GM12878 (cell line): Measurements from ENCODE around the gene CHD9. TPM values are rescaled to one million over a fixed set of nuclear protein-coding genes. Genes with fewer than 3 reads are reported as not detected.
A peak's percentile ranks its signal among the peaks of the same experiment; 100 is the strongest.

Experiments
- ATAC-seq: fragments of 200-7000 bp; cut with Tn5 transposase; 3 replicates; pipeline ENCODE4 v1.9.1; 2020; ENCODE audit warnings: mild to moderate bottlenecking, moderate library complexity
- BruUV-seq: library from RNA; stranded (reverse); fragments of 400-500 nt; replicated peaks from 2 replicates; lab custom pipeline; 2021; lab: Mats Ljungman, UMichigan
- CTCF ChIA-PET: fragments of 300-600 bp; sonication (Branson Sonifier 250); formaldehyde crosslinking; extraction: SDS; loops from one replicate; lab custom pipeline; 2021; ENCODE audit warnings: inconsistent platforms; lab: Yijun Ruan, JAX
- POLR2A ChIA-PET: fragments of 350-600 bp; formaldehyde crosslinking; extraction: SDS; loops from one replicate; lab custom pipeline; 2021; ENCODE audit warnings: inconsistent platforms; lab: Charles Lee
- RAD21 ChIA-PET: fragments of 300-600 bp; sonication (Branson Sonifier 250); formaldehyde crosslinking; loops from one replicate; lab custom pipeline; 2023; ENCODE audit warnings: antibody characterized with exemption; ENCODE audit not compliant: unreplicated experiment; lab: Charles Lee
- SMC1A ChIA-PET: fragments of 300-600 bp; sonication (Branson Sonifier 250); formaldehyde crosslinking; loops from one replicate; lab custom pipeline; 2023; ENCODE audit not compliant: unreplicated experiment, uncharacterized antibody; lab: Charles Lee
- DNase-seq: peaks from one replicate; pipeline ENCODE4 v3.0.0-alpha.2; 2011; ENCODE audit warnings: low read depth, low spot score
- FAIRE-seq: peaks from 3 replicates; lab custom pipeline; 2011; peaks lifted over from hg19 to GRCh38; lab: Jason Lieb, UNC
- H2AFZ ChIP-seq: 2 replicates; pipeline ENCODE4 v1.6.0; 2011; ENCODE audit warnings: low read depth, low read length, control low read depth; ENCODE audit not compliant: control insufficient read depth
- H3K27ac ChIP-seq: 2 replicates; pipeline ENCODE4 v1.5.1; 2011; ENCODE audit warnings: control low read depth; ENCODE audit not compliant: control insufficient read depth, insufficient read depth
- H3K27me3 ChIP-seq, 2 experiments: replicated peaks in 1 of 2; 2 replicates each; pipeline versions ENCODE4 v1.6.0 to v1.6.1; 2011; ENCODE audit warnings: low read length in 1 of 2; ENCODE audit not compliant: control insufficient read depth in 2 of 2, insufficient read depth in 2 of 2
- H3K36me3 ChIP-seq, 2 experiments: 2 replicates each; pipeline ENCODE4 v1.5.1; 2011; ENCODE audit warnings: low read length in 1 of 2; ENCODE audit not compliant: control insufficient read depth in 2 of 2, insufficient read depth in 2 of 2
- H3K4me1 ChIP-seq: 2 replicates; pipeline ENCODE4 v1.6.1; 2011; ENCODE audit warnings: mild to moderate bottlenecking, low read length, moderate library complexity, mixed read lengths; ENCODE audit not compliant: control insufficient read depth, insufficient read depth
- H3K4me2 ChIP-seq: 2 replicates; pipeline ENCODE4 v1.6.0; 2011; ENCODE audit warnings: control low read depth; ENCODE audit not compliant: control insufficient read depth, insufficient read depth
- H3K4me3 ChIP-seq: fragments of 200-600 bp; sonication (generic); 2 replicates; pipeline ENCODE4 v1.5.1; 2016
- H3K79me2 ChIP-seq: 2 replicates; pipeline ENCODE4 v1.6.0; 2011; ENCODE audit warnings: low read length; ENCODE audit not compliant: control insufficient read depth, insufficient read depth
- H3K9ac ChIP-seq: 2 replicates; pipeline ENCODE4 v1.8.0; 2011; ENCODE audit warnings: low read length, control low read depth, mixed read lengths; ENCODE audit not compliant: control insufficient read depth, insufficient read depth
- H3K9me3 ChIP-seq: replicated peaks from 3 replicates; pipeline ENCODE4 v1.5.1; 2011; ENCODE audit warnings: mild to moderate bottlenecking, low read length; ENCODE audit not compliant: control insufficient read depth, insufficient read depth
- H4K20me1 ChIP-seq: 2 replicates; pipeline ENCODE4 v1.6.0; 2011; ENCODE audit not compliant: control insufficient read depth, insufficient read depth
- MEF2B ChIP-seq: fragments of 450-650 bp; IDR thresholded peaks from 2 replicates; pipeline ENCODE4 v1.6.1; 2018; ENCODE audit warnings: mild to moderate bottlenecking, moderate library complexity; ENCODE audit not compliant: partially characterized antibody, poor library complexity, severe bottlenecking
- SIN3A ChIP-seq: IDR thresholded peaks from 2 replicates; pipeline ENCODE4 v1.6.1; 2012; ENCODE audit warnings: low read depth, low read length, improper control_type of control experiment
- WGBS: methylation state at CpG from one replicate; pipeline ENCODE4 v1.1.6; 2016; ENCODE audit warnings: low lambda C conversion rate; ENCODE audit not compliant: insufficient replicate concordance, insufficient coverage; ENCODE audit errors: missing lambda C conversion rate; 5-methylcytosine and 5-hydroxymethylcytosine counted together
- in situ Hi-C: fragments of 300-500 bp; cut with MboI; formaldehyde crosslinking; loops from 9 replicates; pipeline ENCODE4 v1.14.3; 2018; ENCODE audit warnings: mixed read lengths
- intact Hi-C: fragments of 100-400 bp; cut with micrococcal nuclease; formaldehyde crosslinking; loops from one replicate; pipeline ENCODE4 v1.14.2; 2022; ENCODE audit not compliant: unreplicated experiment
- polyA plus RNA-seq, 11 experiments: library from polyadenylated mRNA; depleted of rRNA in 4 of 11; unstranded in 6 of 11; stranded (reverse) in 5 of 11; fragments of >200 nt; fragmentation: Nextera tagmentation in 4 of 11; fragmentation: Illumina TruSeq in 1 of 11; extraction: Ambion mirVana in 4 of 11; extraction: Trizol in 1 of 11; gene quantifications; 1 replicate in 1 of 11; 2 replicates in 10 of 11; pipeline versions ENCODE4 v1.2.1 to v1.2.3, GENCODE V29; 2011 to 2016; ENCODE audit warnings: inconsistent platforms in 2 of 11, missing spikeins in 2 of 11, low read depth in 1 of 11
- total RNA-seq, 4 experiments: library from RNA; depleted of rRNA in 3 of 4; stranded (reverse); fragments of >200 nt in 3 of 4; fragmentation: Illumina TruSeq in 1 of 4; extraction: Trizol in 1 of 4; gene quantifications; 2 replicates each; pipeline versions ENCODE4 v1.2.1 to v1.2.3, GENCODE V29; 2013 to 2021
- TF ChIP-seq, protein P1 (sequence below): fragments of 450-650 bp; IDR thresholded peaks from 2 replicates; pipeline ENCODE4 v1.6.1; 2017; ENCODE audit warnings: borderline replicate concordance

Gene CHD9
- total and polyA plus RNA-seq, 10 of the 15 experiments (the other 5 are each of a cell fraction or from before 2014, with no cell fraction given): 29.2 to 95.7 (median 54.3) TPM

DNA sequence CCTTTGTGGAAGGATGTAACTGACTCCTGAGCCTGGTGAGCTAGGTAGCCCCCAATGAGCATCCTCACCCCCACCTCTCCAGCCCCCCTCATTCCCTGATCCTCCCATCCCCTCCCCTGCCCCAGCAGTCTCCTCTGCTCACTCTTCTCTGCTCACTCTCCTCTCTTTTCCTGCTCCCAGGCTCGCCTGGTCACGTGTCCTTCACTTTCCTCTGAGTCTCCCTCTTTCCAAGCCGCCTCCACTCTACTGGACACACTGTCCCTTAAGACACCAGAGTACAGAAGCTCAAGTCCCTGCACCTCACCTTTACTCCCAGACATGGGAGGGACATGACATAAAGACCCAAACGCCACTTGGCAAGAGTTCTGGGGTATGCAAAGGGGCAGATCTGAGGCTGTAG, 303.2 kb downstream of the CHD9 start (continued):
- TF ChIP-seq, protein P1, sequence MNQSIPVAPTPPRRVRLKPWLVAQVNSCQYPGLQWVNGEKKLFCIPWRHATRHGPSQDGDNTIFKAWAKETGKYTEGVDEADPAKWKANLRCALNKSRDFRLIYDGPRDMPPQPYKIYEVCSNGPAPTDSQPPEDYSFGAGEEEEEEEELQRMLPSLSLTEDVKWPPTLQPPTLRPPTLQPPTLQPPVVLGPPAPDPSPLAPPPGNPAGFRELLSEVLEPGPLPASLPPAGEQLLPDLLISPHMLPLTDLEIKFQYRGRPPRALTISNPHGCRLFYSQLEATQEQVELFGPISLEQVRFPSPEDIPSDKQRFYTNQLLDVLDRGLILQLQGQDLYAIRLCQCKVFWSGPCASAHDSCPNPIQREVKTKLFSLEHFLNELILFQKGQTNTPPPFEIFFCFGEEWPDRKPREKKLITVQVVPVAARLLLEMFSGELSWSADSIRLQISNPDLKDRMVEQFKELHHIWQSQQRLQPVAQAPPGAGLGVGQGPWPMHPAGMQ: no peak
- TF ChIP-seq, all 136 proteins: peak for 0

DNA sequence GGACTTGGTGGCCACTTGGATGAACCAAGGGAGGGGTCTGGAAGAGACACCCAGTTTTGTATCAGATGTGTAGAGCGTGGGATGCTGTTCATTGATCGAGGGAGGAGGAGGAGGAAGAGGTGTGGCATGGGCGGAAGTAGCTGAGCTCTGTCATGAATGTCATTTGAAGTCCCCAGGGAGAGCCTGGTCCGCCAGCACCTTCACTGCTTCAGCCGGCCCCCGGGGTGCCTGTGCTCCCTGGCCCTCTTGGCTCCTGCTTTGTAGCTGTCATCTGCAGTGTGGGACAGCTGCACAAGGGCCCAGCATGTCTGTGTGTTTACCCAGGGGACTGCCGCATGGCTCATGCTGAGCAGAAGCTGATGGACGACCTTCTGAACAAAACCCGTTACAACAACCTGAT, 304.1 kb downstream of the CHD9 start:
- ATAC-seq (peak; percentile 16; the same call in 1 of the 3 replicates), DNase-seq (no peak), FAIRE-seq (no peak)
- no peak overlapping the region for H3K4me3 ChIP-seq
- no peaks in the 10 kb centered on the region for H3K4me1 ChIP-seq
- intact Hi-C loops: no loop called here
- peak; percentile 52 for TF ChIP-seq MEF2B
- no peak for TF ChIP-seq SIN3A
- H3K9me3 ChIP-seq: no peaks in the 10 kb centered on the region
- ChIA-PET SMC1A (interaction anchor here (1.2 kb wide), 1 partner anchor 99 kb away, joined by 3 read pairs; no protein-coding TSS in a partner anchor), CTCF (interaction anchor here (0.7 kb wide), 1 partner anchor 18 kb away, joined by 3 read pairs; no protein-coding TSS in a partner anchor), RAD21 (interaction anchor here (0.9 kb wide), 1 partner anchor 11 kb away, joined by 3 read pairs; no protein-coding TSS in a partner anchor), POLR2A (interaction anchor here (0.6 to 1.0 kb wide), 2 partner anchors 87 to 447 kb away, joined by 3 to 5 read pairs; no protein-coding TSS in a partner anchor)
- H2AFZ ChIP-seq: peak overlapping the region; percentile 30
- no peak overlapping the region for H3K27ac ChIP-seq
- no peaks in the 10 kb centered on the region for H4K20me1 ChIP-seq
- BruUV-seq: no TSS peak
- H3K4me2 ChIP-seq: no peak overlapping the region
- H3K36me3 ChIP-seq: no peaks in the 10 kb centered on the region
- H3K9ac ChIP-seq: no peak overlapping the region
- WGBS: under 1% methylated on average over 9 of the region's 9 CpGs
- in situ Hi-C loops: no loop called here
- H3K79me2 ChIP-seq: no peaks in the 10 kb centered on the region
- H3K27me3 ChIP-seq: no peaks in the 10 kb centered on the region
